Activated gamma-delta T cell treated with Interleukin-2 at 50 U/mL for 16 hours (primary cell): ENCODE measurements around the gene CTTN.

Experiments used
- DNase-seq: peaks from one replicate; pipeline ENCODE4 v3.0.0-alpha.2; 2020

The CTTN gene

DNA sequence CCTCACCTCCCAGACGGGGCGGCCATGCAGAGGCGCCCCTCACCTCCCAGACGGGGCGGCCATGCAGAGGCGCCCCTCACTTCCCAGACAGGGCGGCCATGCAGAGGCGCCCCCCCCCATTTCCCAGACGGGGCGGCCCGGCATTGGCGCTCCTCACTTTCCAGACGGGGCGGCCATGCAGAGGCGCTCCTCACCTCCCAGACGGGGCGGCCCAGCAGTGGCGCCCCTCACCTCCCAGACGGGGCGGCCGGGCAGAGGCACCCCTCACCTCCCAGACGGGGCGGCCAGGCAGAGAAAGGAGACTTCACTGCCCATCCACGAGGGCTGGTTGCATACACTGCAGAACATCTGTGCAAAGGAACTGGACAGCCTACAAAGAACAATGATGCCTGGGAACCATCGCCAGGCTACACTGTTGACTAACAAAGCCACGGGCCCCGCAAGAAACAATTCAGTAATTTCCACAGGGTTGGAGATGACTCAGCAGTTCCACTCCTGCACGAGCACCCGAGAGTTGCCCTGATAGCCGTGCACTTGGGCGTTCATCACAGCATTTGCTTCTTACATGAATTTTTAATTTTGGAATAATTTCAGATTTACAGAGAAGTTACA is 58.7 kb downstream of the CTTN start:
- no peak for DNase-seq

DNA sequence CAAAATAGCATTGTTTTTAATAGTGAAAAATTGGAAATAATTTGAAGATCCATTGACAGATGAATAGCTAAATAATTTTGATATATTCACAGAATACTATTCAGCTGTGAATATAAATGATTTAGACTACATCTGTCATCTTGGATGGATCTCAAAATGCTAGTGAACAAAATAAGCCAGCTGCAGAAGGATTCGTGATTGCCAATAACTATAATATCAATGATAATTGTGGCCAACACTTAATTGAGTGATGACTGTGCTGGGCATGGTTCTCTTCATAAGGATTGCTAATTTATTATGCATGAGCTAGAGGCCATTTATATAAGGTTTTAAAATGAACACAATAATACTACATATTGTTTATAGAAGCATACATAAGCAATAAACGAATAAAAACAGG is 60.4 kb downstream of the CTTN start:
- DNase-seq = no peak

- DNase-seq = no peak
Measured at GRCh38 chr11:70460111-70460510, 61.8 kb downstream of the CTTN start.

DNA sequence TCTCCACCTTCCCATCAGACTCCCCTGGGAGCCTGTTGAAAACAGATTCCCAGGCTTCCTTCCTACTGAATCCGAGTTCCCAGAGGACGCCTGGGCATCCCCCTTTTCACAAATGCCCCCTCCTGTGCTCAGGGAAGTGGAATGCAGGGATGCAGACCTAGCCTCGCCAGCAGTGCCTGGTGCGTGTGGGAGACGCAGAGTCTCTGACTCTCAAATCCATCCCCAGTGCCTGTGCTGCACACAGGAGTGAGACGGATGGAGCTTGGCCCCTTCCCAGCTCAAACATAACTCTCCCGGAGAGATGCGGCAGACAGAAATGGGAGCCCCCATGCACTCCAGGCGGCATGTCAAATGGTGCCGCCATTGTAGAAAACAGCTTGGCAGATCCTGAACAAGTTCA is 62.6 kb downstream of the CTTN start:
- DNase-seq = no peak

DNA sequence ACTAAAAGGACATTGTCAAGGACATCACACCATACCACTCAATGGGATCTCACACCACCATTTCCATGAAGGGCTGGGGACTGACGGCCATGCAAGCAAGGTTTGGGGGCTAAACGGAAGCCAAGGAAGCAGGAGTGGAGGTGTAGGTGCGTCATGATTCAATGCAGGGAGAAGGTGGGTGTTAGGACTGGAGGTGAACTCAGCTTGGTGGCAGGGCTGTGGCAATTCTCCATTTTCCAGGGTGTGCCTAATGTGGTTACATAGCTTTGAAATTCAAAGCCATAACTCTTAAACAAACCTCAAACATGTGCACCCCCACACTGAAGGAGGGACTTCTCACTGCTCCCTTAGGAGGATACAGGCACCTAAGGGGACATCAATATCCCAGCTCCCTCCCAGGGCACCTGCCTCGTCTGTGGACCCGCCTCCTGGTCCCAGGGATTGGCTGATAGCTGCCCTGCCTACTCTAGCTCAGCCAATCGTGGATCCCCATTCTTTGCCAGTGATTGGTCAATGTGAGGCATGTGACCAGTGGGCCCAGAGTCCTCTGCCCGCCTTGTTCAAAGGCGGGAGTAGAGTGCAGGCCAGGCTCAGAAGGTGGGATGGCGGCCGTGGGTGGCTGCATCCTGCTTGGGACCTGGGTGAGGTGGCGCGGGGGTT is 64.6 kb downstream of the CTTN start:
- DNase-seq = no peak

DNA sequence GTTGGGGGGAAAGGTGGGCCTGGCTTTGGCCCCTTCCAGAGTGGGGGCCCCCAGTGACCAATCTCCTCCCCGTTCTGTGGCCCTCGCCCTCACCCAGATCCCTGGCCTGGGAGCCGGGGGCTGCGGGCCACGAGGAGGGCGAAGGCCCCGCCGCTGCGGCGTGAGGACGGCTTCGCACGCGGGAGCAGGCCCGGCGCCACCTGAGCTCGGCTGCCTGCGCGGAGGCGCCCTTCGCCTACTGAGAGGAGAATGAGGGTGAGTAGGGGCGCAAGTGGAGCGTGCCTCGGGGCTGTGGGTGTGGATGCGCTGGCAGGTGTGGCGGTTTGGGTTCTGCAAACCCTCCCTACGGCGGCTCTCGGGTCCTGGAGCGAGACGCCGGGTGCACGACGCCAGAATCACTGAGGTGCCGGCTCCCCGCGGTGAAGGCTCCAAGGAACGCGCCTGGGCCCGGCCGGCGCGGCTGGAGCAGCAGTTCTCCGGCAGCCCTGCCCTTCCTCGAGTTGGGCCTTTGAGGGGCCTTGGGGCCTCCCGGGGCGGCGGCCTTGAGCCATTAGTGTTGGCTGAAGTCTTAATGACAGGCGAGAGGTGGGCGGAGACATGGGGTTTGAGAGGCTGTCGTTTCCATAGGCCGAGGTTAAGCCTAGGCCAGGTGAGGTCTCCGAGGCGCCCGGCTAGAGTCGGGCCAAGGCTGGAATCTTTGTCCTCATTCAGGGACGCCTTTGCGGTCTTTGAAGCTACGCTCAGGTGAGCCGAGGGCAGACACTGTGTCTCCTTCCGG is 65.3 kb downstream of the CTTN start:
- DNase-seq = no peak

- no peak for DNase-seq
Measured at GRCh38 chr11:70464509-70465361, 66.4 kb downstream of the CTTN start.

DNA sequence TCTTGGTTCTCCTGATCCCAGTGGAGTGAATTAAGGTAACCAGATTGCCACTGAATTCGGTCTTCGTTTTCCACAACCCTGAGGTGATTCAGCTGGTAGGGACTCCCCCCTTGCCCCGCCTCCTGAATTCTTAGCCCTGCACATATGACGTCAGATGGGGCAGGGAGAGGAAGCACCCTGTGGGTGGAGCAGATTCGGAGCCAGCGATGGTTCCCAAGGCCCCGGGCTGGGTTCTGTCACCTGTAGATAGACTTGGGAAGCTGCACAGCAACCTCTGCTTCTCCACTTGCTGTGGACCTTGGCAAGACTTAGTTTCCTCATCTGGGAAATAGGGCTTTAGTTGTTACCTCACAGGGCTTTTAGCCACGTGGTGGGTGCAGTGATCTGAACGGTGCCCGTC is 67.8 kb downstream of the CTTN start:
- no peak for DNase-seq

DNA sequence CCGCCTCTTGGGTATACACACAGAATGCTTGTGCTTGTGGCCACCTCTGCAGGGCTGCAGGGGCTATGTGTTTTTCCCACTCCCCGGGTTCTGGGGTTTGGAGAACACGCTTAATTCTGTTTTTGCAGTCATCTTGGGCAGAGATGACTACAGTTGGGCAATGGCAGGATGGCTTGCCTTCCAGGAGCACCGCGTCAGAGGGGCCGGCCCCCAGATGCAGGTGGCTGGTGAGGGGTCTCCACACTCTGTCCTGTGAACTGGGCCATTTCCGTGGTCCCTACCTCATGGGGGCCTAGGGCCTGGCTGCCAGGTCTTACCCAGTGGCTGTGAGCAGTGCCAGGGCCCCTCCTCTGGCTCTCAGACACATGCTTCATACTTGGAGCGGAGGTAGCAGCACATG is 68.3 kb downstream of the CTTN start:
- DNase-seq = no peak

DNA sequence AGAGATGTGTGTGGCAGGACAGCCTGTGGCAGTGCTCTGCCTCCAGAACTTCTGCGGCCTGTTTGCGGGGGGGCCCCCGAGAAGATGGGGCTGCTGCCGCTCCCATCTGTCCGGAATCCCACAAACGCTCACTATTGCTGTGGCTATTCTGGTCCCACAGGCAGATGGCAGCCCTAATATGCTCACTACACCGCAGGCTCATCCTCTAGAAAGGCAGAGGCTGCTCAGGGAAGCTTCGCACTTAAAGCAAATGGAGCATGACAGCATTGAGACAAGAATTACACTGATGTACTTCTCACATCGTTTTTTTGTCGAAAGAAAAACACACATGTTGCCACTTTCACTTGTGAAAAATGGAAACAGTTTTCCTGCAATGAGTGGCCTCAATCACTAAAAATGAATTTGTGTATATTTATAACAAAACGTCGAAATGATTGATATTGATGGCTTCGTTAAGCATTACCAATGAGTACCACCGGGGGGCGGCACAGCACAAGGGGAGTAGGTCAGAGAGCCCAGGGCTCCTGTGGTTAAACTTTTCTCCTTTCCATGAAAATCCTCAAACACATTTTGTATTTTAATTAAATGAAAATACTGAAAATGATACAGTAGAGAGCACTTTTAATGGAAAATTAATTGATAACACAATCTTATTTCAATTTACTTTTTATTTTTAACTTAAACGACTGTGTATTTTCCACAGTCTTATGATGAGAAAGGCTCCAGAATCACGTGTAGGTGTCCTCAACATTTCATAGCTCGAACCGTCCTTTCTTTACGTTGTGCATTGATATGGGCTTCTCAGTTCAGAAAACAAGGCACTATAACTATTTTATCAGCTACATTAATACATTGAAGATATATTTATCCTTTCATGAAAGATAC is 69.1 kb downstream of the CTTN start:
- DNase-seq = no peak

DNA sequence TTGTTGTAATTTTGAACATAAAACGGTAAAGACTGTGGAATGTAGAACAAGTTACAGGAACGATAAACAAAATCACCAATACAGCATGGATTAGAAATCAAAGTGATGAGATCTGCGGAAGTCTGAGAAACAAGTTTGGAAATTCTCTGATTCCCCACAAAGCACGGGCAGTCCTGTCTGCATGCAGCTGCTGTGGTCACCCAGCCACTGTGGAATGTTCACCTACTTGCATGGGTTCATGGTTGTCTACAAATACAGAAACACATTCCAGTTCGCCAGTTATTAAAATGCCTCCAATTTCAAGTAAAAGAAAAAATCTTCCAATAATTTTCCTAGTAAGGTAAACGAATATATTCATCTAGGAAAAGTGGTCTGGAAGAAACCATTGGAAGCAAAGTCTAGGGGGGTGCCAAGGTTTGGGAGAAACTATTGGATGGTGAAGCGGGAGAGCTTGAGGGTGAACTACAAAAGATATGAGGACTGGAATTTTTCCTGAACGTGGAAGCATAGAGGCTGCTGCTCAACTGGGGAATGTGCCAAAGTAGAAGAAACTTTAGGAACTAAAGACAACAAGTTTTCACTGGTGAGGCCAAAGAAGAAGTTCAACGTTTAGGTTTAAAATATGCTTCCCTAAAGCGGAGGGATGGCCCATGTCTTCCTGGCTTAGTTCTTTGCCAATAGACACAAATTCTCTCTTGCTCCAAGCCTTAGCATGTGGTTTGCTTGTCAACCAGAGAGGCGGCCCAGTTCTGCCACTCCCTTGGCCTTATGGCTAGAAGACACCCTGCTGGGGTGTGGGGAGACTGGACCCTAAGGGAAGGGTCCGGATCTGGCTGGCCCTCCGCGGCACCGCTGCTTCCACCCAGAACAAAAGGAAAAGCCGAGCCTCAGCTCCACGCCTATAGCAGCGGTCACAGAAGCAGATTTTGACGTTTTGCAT is 70.2 kb downstream of the CTTN start:
- no peak for DNase-seq

GRCh38 chr11:70470127-70470526 is 71.8 kb downstream of the CTTN start:
- DNase-seq = no peak

DNA sequence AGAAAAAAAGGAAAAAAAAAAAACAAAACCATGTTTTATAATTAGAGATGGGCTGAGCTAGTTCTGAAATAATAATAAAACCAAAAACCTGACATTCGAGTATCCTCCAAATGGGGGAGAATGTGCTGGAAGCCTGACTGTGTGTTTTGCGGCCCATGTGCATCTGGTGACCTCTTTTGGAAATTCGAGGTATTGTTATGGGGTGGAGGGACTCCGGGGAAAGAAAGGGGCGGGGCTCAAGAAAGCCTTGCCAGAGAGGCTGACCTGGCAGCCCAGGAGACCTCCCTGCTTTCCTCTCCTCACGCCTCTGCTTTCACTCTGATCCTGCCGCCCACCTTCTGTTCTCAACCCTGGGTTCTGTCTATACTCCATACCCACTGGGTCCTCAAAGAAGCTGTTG is 72.9 kb downstream of the CTTN start:
- DNase-seq = no peak

DNA sequence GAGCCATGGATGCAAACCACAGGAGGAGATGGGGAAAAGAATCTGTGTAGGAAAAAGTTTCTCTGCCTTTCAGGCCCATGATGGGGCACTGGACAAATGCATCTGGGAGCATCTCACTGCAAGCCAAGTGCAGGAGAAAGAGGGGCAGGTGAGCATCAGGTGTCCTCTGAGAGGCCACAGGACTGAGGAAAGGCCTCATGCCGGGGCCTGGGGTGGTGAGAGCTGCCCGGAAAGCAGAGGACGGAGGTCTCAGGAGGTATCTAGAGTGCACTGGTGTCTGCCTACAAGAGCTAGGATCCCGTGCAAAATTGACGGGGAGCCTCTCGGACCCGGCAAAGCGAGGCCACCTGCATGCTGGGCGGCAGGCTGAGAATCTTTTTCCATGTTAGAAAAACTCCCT is 73.9 kb downstream of the CTTN start:
- no peak for DNase-seq

GRCh38 chr11:70473186-70473872 is 75.0 kb downstream of the CTTN start:
- DNase-seq = no peak

DNA sequence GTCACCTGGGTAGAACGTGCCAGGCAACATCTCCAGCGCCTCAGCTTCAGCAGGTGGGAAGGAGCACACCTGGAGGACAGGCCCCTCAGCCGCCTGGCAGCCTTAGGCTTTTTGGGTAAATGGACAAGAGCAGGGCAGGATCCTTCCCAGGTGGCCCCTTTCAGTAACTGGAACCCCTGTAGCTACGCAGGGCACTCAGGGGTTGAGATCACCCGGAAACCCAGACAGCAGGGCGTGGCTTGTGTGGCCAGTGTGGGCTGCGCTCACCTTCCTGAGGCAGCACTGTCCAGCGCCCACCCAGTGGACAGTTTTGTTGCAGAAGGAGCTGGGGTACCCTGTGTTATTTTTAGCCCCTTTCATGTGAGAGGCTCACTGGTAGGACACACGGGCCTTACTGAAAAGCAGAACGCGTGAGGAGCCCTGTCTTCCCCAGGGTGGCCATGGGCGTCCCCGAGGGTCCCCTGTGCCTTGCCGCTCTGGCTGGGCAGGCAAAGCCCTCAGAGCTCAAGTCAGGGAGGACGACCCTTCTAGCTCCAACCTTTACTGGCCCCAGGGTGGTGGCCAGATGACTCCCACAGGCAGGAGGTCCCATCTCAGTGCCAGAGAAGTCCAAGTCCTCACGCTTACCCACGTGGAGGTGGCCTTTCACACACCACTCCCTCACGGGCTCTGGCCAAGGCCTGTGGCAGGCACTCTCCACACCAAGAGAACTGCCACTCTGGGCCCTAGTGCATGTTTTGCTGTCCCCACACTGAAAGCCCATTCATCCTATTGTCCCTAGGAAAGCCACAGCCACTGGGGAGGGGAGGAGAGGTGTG is 75.8 kb downstream of the CTTN start:
- DNase-seq = no peak

DNA sequence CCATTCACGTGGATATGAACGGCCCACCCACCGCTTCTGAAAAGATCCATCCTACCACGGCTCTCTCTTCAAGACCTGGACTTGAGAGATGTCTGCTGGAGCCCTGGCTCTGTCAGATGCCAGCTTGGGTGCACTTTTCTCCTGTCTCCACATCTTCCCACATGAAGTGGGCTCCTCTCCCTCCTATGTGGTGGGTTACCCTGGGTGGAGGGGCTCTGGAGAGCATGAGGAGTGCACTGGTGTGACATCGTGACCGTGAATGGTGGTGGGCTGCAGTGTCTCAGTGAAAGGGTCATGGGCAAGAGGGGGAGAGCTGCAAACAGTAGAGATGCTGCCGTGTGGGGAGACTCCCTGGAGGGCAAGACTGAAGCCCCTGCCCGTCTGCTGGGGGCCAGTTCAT is 76.4 kb downstream of the CTTN start:
- DNase-seq = no peak

- no peak for DNase-seq
Measured at GRCh38 chr11:70476669-70477068, 78.3 kb downstream of the CTTN start.

GRCh38 chr11:70477176-70477575 is 78.8 kb downstream of the CTTN start:
- DNase-seq = no peak

- no peak for DNase-seq
Measured at GRCh38 chr11:70477609-70478008, 79.3 kb downstream of the CTTN start.
